Effector memory CD8-positive, alpha-beta T cell (primary cell): ENCODE data around the gene PNLIP.

Source experiments
- ATAC-seq: fragments of 150-1000 bp; cut with Tn5 transposase; replicated peaks from 2 replicates; pipeline ENCODE4 v1.10.0; 2021; ENCODE audit warnings: mild to moderate bottlenecking, moderate library complexity
- DNase-seq, 3 experiments: peaks; one replicate each; pipeline ENCODE4 v3.0.0; 2021
- H3K27ac Mint-ChIP-seq, 2 donors: one replicate each; pipeline ENCODE4 v1.8.0; 2022; ENCODE audit warnings: mild to moderate bottlenecking in 2 of 2, mixed read lengths in 2 of 2, moderate library complexity in 2 of 2
- H3K27me3 Mint-ChIP-seq, 2 donors: one replicate each; pipeline ENCODE4 v1.8.0; 2022; ENCODE audit warnings: mixed read lengths in 2 of 2
- H3K36me3 Mint-ChIP-seq: one replicate; pipeline ENCODE4 v1.8.0; 2022; ENCODE audit warnings: mild to moderate bottlenecking, moderate library complexity, mixed read lengths; ENCODE audit not compliant: insufficient read depth
- H3K4me1 Mint-ChIP-seq, 2 donors: one replicate each; pipeline ENCODE4 v1.8.0; 2022; ENCODE audit warnings: low read depth in 2 of 2, mixed read lengths in 2 of 2
- H3K4me3 Mint-ChIP-seq, 2 donors: one replicate each; pipeline ENCODE4 v1.8.0; 2022; ENCODE audit warnings: mild to moderate bottlenecking in 2 of 2, mixed read lengths in 2 of 2, moderate library complexity in 2 of 2
- H3K9me3 Mint-ChIP-seq, 2 donors: one replicate each; pipeline ENCODE4 v1.8.0; 2022; ENCODE audit warnings: mixed read lengths in 2 of 2

The PNLIP gene

GRCh38 chr10:116590590-116591444, 45.1 kb downstream of the PNLIP start, which contains the start of gene PNLIPRP1:
PNLIPRP1 (plus strand) TSS chr10:116590959; CDS start chr10:116591130, 171 bp downstream.
- ATAC-seq = no peak
- Mint-ChIP-seq H3K4me3 (no peak within 1 kb of the TSS), H3K27ac (no peak within 1 kb of the TSS), H3K4me1 (no peaks in the 10 kb centered on the region), H3K27me3 (no peaks in the 10 kb centered on the region), H3K9me3 (peaks cover 4% of the 10 kb centered on the region in 2 donors), H3K36me3 (peaks cover 4% of the 10 kb centered on the region)
- no peak for DNase-seq

DNA sequence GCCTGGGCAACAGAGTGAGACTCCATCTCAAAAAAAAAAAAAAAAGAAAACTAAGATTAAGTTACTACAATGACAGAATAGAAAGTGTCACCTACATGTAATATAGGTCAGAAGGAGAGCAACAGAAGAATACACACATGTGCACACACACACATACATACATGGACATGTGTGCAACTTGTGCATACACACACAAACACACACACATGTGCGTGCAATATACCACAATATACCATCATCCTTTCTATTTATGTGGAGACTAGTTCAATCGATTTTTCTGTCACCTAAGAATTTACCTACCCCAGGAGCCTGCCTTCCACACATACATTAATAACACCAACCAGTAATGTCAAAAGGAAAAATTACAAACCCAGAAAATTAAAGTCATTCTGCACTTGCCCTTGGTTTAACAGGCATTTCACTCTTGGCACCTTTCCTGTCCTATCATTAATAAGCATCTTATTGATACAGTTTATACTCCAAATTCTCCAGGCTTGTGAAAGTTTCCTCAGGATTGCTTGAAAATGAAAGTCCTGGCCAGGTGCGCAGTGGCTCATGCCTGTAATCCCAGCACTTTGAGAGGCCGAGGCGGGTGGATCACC, 47.5 kb downstream of the PNLIP start:
- no peak for ATAC-seq
- H3K36me3 Mint-ChIP-seq = peaks cover 1% of the 10 kb centered on the region
- H3K27ac Mint-ChIP-seq = no peak overlapping the region
- no peak overlapping the region for H3K4me3 Mint-ChIP-seq
- no peaks in the 10 kb centered on the region for H3K27me3 Mint-ChIP-seq
- H3K9me3 Mint-ChIP-seq = peaks cover 2 to 7% of the 10 kb centered on the region in 2 donors
- no peaks in the 10 kb centered on the region for H3K4me1 Mint-ChIP-seq
- no peak for DNase-seq

DNA sequence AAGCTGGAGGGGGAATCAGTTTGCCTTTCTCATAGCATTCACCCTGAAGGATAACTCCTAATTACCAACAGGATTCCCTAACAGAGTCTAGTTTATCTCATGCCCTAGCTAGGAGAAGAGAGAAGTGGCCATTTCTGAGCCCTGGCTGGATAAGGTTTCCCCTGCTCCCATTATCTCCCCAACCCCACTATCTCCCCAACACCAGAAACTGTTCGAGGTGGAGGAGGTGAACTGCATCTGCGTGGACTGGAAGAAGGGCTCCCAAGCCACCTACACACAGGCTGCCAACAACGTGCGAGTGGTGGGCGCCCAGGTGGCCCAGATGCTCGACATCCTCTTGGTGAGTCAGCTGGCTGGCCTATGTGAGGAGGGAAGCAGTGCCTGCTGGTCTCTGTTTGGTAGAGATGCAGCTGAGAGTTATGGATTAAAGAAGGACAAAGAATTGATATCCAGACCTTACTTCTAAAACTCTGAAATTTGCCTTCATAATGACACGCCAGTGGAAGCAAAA, 48.8 kb downstream of the PNLIP start:
- no peaks in the 10 kb centered on the region for H3K27me3 Mint-ChIP-seq
- H3K9me3 Mint-ChIP-seq = peaks cover 2 to 7% of the 10 kb centered on the region in 2 donors
- DNase-seq (no peak), ATAC-seq (no peak)
- H3K36me3 Mint-ChIP-seq = peaks cover 2% of the 10 kb centered on the region
- H3K4me3 Mint-ChIP-seq = no peak overlapping the region
- no peak overlapping the region for H3K27ac Mint-ChIP-seq
- no peaks in the 10 kb centered on the region for H3K4me1 Mint-ChIP-seq

DNA sequence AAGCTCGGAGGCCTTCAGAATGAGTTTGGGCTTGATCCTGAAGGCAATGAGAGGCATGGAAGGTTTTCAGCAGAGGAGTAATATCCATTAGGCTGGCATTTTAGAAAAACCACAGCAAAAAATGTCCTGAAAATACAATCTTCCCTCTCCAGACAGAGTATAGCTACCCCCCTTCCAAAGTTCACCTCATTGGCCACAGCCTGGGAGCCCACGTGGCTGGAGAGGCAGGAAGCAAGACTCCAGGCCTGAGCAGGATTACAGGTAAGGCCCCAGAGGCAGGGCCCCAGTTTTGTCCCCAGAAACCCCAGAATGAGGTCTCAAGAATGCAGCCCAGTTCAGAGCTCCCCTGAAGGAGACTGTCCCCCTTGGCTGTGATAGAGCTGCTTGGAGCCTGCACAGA, 50.3 kb downstream of the PNLIP start:
- Mint-ChIP-seq H3K27me3 (no peaks in the 10 kb centered on the region), H3K36me3 (peaks cover 2% of the 10 kb centered on the region), H3K27ac (no peak overlapping the region), H3K4me3 (no peak overlapping the region), H3K9me3 (peaks cover 0 to 7% of the 10 kb centered on the region in 2 donors), H3K4me1 (no peaks in the 10 kb centered on the region)
- ATAC-seq = no peak
- DNase-seq = no peak

DNA sequence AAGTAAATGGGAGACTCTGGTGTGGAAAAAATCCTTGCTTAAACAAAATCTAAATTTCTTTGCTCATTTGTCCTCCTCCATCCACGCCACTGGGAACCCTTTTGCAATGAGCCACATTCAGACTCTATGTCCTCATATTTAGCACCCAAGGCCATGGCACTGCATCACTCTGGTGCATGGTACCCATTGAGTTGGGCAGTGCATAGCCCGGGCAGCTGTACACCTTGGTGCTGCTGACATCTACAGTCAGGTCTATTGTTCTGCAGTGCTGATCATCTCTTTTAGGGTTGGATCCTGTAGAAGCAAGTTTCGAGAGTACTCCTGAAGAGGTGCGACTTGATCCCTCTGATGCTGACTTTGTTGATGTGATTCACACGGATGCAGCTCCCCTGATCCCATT, 51.8 kb downstream of the PNLIP start:
- H3K36me3 Mint-ChIP-seq = peaks cover 5% of the 10 kb centered on the region
- no peak overlapping the region for H3K27ac Mint-ChIP-seq
- H3K9me3 Mint-ChIP-seq = peaks cover 0 to 7% of the 10 kb centered on the region in 2 donors
- H3K27me3 Mint-ChIP-seq = no peaks in the 10 kb centered on the region
- H3K4me3 Mint-ChIP-seq = no peak overlapping the region
- ATAC-seq (no peak), DNase-seq (no peak)
- no peaks in the 10 kb centered on the region for H3K4me1 Mint-ChIP-seq

- Mint-ChIP-seq H3K27me3 (no peaks in the 10 kb centered on the region), H3K9me3 (peaks cover 0 to 7% of the 10 kb centered on the region in 2 donors), H3K4me3 (no peak overlapping the region), H3K4me1 (no peaks in the 10 kb centered on the region), H3K36me3 (peaks cover 5% of the 10 kb centered on the region), H3K27ac (no peak overlapping the region)
- DNase-seq = no peak
- no peak for ATAC-seq
Observed at GRCh38 chr10:116598329-116598728, 52.6 kb downstream of the PNLIP start.

GRCh38 chr10:116599991-116600390, 54.3 kb downstream of the PNLIP start:
- H3K4me3 Mint-ChIP-seq = no peak overlapping the region
- H3K4me1 Mint-ChIP-seq = no peaks in the 10 kb centered on the region
- H3K27ac Mint-ChIP-seq = no peak overlapping the region
- DNase-seq (no peak), ATAC-seq (no peak)
- peaks cover 2 to 7% of the 10 kb centered on the region in 2 donors for H3K9me3 Mint-ChIP-seq
- peaks cover 5% of the 10 kb centered on the region for H3K36me3 Mint-ChIP-seq
- no peaks in the 10 kb centered on the region for H3K27me3 Mint-ChIP-seq

DNA sequence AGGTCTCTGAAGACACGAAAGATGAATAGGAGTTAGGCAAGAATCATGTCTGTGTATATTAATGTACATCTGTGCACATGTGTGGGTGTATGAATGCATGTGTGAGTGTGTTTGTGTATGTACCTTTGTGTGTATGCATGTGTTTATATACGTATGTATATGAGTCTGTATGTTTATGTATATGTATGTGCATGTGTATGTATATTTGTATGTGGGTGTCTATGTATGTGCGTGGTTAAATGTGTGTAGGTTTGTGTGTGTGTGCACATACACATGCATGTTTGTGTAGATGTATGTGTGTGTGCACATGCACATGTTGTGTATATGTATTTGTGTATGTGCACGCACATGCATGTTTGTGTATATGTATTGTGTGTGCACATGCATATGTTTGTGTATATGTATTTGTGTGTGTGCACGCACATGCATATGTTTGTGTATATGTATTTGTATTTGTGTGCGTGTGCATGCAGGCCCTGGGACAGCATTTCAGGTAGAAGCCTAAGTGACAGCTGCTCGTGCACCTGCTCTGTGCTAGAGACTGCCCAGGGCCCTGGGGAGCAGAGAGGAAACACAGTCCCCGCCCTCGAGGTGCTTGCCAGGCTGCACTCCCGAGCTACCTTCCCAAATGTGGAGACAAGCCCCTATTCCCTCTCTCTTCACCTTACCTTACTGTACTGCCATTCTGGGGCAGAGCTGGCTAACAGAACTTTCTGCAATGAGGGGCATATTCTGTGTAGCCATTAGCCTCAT, 57.1 kb downstream of the PNLIP start:
- DNase-seq = no peak
- H3K4me3 Mint-ChIP-seq = no peak overlapping the region
- H3K4me1 Mint-ChIP-seq = no peaks in the 10 kb centered on the region
- H3K27me3 Mint-ChIP-seq = peaks cover 0 to 14% of the 10 kb centered on the region in 2 donors
- no peak overlapping the region for H3K27ac Mint-ChIP-seq
- ATAC-seq = no peak
- H3K36me3 Mint-ChIP-seq = peaks cover 5% of the 10 kb centered on the region
- H3K9me3 Mint-ChIP-seq = peaks cover under 1 to 4% of the 10 kb centered on the region in 2 donors

DNA sequence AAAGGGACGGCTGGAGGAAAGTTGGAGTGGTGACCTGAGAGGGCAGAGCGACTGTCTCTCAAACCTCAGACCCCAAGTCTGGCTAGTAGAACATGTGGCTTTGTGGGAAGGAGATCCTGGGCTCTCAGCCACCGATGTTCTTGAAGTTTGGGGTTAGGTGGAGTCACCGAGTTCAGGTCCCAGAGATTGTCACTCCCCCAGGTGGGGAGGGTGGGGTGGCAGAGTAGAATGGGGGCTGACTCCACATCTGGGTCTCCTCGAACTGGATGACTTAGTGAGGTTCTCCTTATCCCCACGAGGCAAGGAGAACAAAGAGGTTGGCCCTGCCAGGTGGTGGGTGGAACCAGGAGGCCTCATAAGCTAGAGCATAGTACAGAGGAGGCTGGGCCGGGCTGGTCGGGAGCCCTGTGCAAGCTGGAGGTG, 60.3 kb downstream of the PNLIP start:
- ATAC-seq = no peak
- no peak for DNase-seq
- H3K9me3 Mint-ChIP-seq = peaks cover 0 to 4% of the 10 kb centered on the region in 2 donors
- no peaks in the 10 kb centered on the region for H3K4me1 Mint-ChIP-seq
- peaks cover 2% of the 10 kb centered on the region for H3K36me3 Mint-ChIP-seq
- H3K27me3 Mint-ChIP-seq = peaks cover 14 to 18% of the 10 kb centered on the region in 2 donors
- H3K4me3 Mint-ChIP-seq = no peak overlapping the region
- no peak overlapping the region for H3K27ac Mint-ChIP-seq

DNA sequence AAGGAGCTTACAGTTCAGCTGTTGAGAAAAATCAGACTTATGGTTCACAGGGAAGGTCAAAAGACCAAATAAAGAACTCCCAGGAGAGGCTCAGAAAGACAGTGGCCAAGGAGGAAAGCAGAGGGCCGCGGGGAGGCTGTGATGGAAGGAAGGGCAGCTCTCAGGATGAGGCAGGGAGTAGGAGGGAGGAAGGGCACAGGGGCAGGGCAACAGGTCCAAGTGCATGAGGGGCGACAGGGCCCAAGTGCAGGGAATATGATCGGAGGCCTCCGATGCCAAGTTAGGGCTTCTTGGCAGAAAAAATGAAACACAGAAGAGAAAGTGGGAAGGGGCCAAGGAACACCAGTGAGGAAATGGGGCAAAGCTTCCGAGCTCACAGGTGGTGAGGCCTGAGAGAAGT, 61.6 kb downstream of the PNLIP start:
- H3K9me3 Mint-ChIP-seq = peaks cover 0 to 4% of the 10 kb centered on the region in 2 donors
- no peak overlapping the region for H3K27ac Mint-ChIP-seq
- H3K36me3 Mint-ChIP-seq = peaks cover 1% of the 10 kb centered on the region
- H3K4me1 Mint-ChIP-seq = no peaks in the 10 kb centered on the region
- peaks cover 14 to 18% of the 10 kb centered on the region in 2 donors for H3K27me3 Mint-ChIP-seq
- H3K4me3 Mint-ChIP-seq = no peak overlapping the region
- DNase-seq (no peak), ATAC-seq (no peak)

DNA sequence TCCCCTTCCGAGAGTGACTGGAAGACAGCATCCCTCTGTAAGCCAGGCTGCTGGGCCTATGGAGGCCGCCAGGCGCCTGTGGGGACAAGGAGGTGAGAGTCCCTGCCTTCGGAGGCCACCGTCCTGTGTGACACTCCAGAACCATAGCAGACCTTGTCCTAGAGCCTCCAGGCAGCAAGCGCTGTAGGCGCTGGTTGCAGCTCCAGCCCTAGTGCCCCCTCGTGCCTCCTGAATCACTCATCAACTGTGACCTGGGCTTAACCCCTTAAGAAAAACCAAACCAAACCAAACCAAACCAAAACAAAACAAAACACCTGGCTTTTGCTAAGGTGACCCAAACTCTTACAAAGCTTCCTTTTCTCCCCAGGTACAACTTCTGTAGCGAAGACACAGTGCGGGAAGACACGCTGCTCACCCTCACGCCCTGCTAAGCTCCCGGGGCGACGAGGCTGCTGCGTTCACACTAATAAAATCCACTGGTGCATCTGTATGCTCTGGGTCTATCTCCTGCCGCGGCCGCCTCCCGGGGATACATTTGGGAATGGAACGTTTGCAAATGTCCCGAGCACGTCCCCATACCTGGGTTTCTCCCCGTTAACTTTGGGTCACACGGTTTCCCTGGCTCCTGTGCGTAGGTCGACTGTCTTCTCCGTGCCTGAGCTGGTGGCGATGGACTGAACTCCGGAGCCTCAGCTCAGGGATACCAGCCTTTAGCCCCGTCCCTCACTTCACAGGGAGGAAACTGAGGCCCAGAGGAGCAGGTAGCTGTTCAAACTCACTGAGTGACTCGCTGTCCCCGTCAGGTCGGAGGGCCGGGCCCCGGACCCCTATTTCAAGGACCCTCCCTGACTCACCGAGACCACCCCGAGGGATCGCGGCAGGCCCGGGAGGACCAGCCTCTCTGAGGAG, 63.2 kb downstream of the PNLIP start:
- Mint-ChIP-seq H3K9me3 (peaks cover 2 to 7% of the 10 kb centered on the region in 2 donors), H3K4me3 (no peak overlapping the region), H3K27me3 (peaks cover 14 to 18% of the 10 kb centered on the region in 2 donors), H3K4me1 (no peaks in the 10 kb centered on the region), H3K36me3 (no peaks in the 10 kb centered on the region), H3K27ac (no peak overlapping the region)
- DNase-seq = no peak
- ATAC-seq = no peak

DNA sequence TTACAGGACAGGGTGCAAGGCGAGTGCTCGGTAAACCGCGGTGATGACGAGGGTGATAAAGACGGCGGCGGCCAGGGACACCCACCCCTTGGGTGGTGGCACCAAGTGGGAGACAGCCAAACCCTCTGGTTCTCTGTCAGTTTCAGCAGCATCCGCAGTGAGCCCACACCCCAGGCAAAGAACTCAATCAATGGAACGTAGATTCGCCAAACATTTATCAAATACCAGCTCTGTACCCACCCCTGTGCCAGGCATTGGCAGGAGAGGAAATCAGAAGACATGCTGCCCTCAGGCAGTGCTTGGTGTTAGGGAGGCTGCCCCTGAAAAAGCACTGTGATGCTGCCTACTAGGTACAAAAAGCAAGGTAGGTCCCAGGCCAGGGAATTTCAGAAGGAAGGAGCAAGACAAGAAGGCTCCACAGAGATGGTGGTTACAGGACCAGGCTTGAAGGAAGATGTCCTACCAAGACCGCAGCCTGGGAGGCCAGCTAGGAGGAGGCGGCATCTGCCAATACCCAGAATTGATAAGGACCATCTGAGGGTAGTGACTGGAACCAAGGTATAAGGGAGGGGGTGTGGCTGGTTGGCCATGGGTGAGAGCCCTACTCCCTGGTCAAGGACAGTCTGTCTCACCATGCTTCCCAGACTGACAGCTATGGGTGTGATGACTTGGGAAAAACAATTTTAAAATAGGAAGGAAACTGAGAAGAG, 64.9 kb downstream of the PNLIP start:
- no peak overlapping the region for H3K27ac Mint-ChIP-seq
- peaks cover 0 to 7% of the 10 kb centered on the region in 2 donors for H3K9me3 Mint-ChIP-seq

More for the DNA sequence above, 64.9 kb downstream of the PNLIP start:
- Mint-ChIP-seq H3K36me3 (no peaks in the 10 kb centered on the region), H3K27me3 (peaks cover 9 to 18% of the 10 kb centered on the region in 2 donors), H3K4me1 (no peaks in the 10 kb centered on the region), H3K4me3 (no peak overlapping the region)
- no peak for DNase-seq
- ATAC-seq = no peak
